Stimulated activated effector memory CD8-positive, alpha-beta T cell treated with anti-CD3 and anti-CD28 coated beads, Interleukin-12 subunit alpha, Interleukin-12 subunit beta, amount 100 ng/mL, for 72 hours (primary cell): ENCODE measurements around the gene TMEFF2.
A peak's percentile ranks its signal among the peaks of the same experiment; 100 is the strongest.

Experiments
- ATAC-seq: fragments of 150-1000 bp; cut with Tn5 transposase; 2 replicates; pipeline ENCODE4 v1.10.0; 2021
- DNase-seq, 2 donors: peaks; one replicate each; pipeline ENCODE4 v3.0.0; 2021 to 2022; ENCODE audit warnings: low spot score in 2 of 2
- H3K27ac Mint-ChIP-seq: one replicate; pipeline ENCODE4 v1.8.0; 2022; ENCODE audit warnings: mild to moderate bottlenecking, mixed read lengths
- H3K36me3 Mint-ChIP-seq: one replicate; pipeline ENCODE4 v1.8.0; 2022; ENCODE audit warnings: mild to moderate bottlenecking, mixed read lengths
- H3K4me1 Mint-ChIP-seq: one replicate; pipeline ENCODE4 v1.8.0; 2022; ENCODE audit warnings: mixed read lengths
- H3K4me3 Mint-ChIP-seq: one replicate; pipeline ENCODE4 v1.8.0; 2022; ENCODE audit warnings: mild to moderate bottlenecking, mixed read lengths
- H3K9me3 Mint-ChIP-seq: one replicate; pipeline ENCODE4 v1.8.0; 2022; ENCODE audit warnings: mixed read lengths

The TMEFF2 gene

GRCh38 chr2:192042126-192042525 lies 152.6 kb downstream of the TMEFF2 start:
- DNase-seq = no peak
- ATAC-seq = no peak
- Mint-ChIP-seq H3K36me3 (no peaks in the 10 kb centered on the region), H3K4me3 (no peak overlapping the region), H3K27ac (no peak overlapping the region), H3K9me3 (no peaks in the 10 kb centered on the region), H3K4me1 (no peaks in the 10 kb centered on the region)

GRCh38 chr2:192038110-192038509 lies 156.6 kb downstream of the TMEFF2 start:
- Mint-ChIP-seq H3K4me1 (no peaks in the 10 kb centered on the region), H3K9me3 (no peaks in the 10 kb centered on the region), H3K27ac (no peak overlapping the region), H3K4me3 (no peak overlapping the region), H3K36me3 (no peaks in the 10 kb centered on the region)
- no peak for DNase-seq
- ATAC-seq = no peak

- Mint-ChIP-seq H3K4me3 (no peak overlapping the region), H3K27ac (no peak overlapping the region), H3K36me3 (no peaks in the 10 kb centered on the region), H3K9me3 (no peaks in the 10 kb centered on the region), H3K4me1 (no peaks in the 10 kb centered on the region)
- DNase-seq (no peak), ATAC-seq (no peak)
Observed at GRCh38 chr2:192035731-192036442, 158.8 kb downstream of the TMEFF2 start.

GRCh38 chr2:192030856-192031255 lies 163.9 kb downstream of the TMEFF2 start:
- Mint-ChIP-seq H3K36me3 (no peaks in the 10 kb centered on the region), H3K4me3 (no peak overlapping the region), H3K4me1 (no peaks in the 10 kb centered on the region), H3K9me3 (no peaks in the 10 kb centered on the region), H3K27ac (no peak overlapping the region)
- no peak for ATAC-seq
- no peak for DNase-seq

- ATAC-seq = peak; percentile 32
- no peak overlapping the region for H3K4me3 Mint-ChIP-seq
- no peak overlapping the region for H3K27ac Mint-ChIP-seq
- no peaks in the 10 kb centered on the region for H3K4me1 Mint-ChIP-seq
- H3K36me3 Mint-ChIP-seq = no peaks in the 10 kb centered on the region
- H3K9me3 Mint-ChIP-seq = no peaks in the 10 kb centered on the region
- no peak for DNase-seq
Observed at GRCh38 chr2:192030289-192030688, 164.4 kb downstream of the TMEFF2 start.

GRCh38 chr2:192029089-192029488 lies 165.6 kb downstream of the TMEFF2 start:
- H3K27ac Mint-ChIP-seq = no peak overlapping the region
- DNase-seq = no peak

GRCh38 chr2:192026825-192027120 lies 168.0 kb downstream of the TMEFF2 start:
- no peak overlapping the region for H3K27ac Mint-ChIP-seq
- H3K4me3 Mint-ChIP-seq = no peak overlapping the region
- ATAC-seq = no peak
- no peak for DNase-seq
- no peaks in the 10 kb centered on the region for H3K9me3 Mint-ChIP-seq
- H3K36me3 Mint-ChIP-seq = no peaks in the 10 kb centered on the region
- no peaks in the 10 kb centered on the region for H3K4me1 Mint-ChIP-seq

More at GRCh38 chr2:192029089-192029488, 165.6 kb downstream of the TMEFF2 start:
- Mint-ChIP-seq H3K9me3 (no peaks in the 10 kb centered on the region), H3K36me3 (no peaks in the 10 kb centered on the region), H3K4me3 (no peak overlapping the region), H3K4me1 (no peaks in the 10 kb centered on the region)
- no peak for ATAC-seq

- no peak for DNase-seq
- no peaks in the 10 kb centered on the region for H3K9me3 Mint-ChIP-seq
- H3K4me1 Mint-ChIP-seq = no peaks in the 10 kb centered on the region
- no peaks in the 10 kb centered on the region for H3K36me3 Mint-ChIP-seq
- ATAC-seq = no peak
- no peak overlapping the region for H3K27ac Mint-ChIP-seq
- no peak overlapping the region for H3K4me3 Mint-ChIP-seq
Observed at GRCh38 chr2:192026059-192026824, 168.5 kb downstream of the TMEFF2 start.

- H3K4me3 Mint-ChIP-seq = no peak overlapping the region
- ATAC-seq = no peak
Observed at GRCh38 chr2:192025637-192026036, 169.1 kb downstream of the TMEFF2 start.

GRCh38 chr2:192023006-192023405 lies 171.7 kb downstream of the TMEFF2 start:
- DNase-seq (no peak), ATAC-seq (no peak)
- Mint-ChIP-seq H3K9me3 (no peaks in the 10 kb centered on the region), H3K4me3 (no peak overlapping the region), H3K36me3 (no peaks in the 10 kb centered on the region), H3K27ac (no peak overlapping the region), H3K4me1 (no peaks in the 10 kb centered on the region)

More at GRCh38 chr2:192025637-192026036, 169.1 kb downstream of the TMEFF2 start:
- Mint-ChIP-seq H3K36me3 (no peaks in the 10 kb centered on the region), H3K27ac (no peak overlapping the region), H3K4me1 (no peaks in the 10 kb centered on the region), H3K9me3 (no peaks in the 10 kb centered on the region)
- no peak for DNase-seq

GRCh38 chr2:192017844-192018243 lies 176.9 kb downstream of the TMEFF2 start:
- ATAC-seq (no peak), DNase-seq (no peak)

GRCh38 chr2:192016265-192016664 lies 178.5 kb downstream of the TMEFF2 start:
- Mint-ChIP-seq H3K9me3 (no peaks in the 10 kb centered on the region), H3K4me3 (no peak overlapping the region), H3K4me1 (no peaks in the 10 kb centered on the region), H3K36me3 (no peaks in the 10 kb centered on the region), H3K27ac (no peak overlapping the region)
- DNase-seq (no peak), ATAC-seq (no peak)

More at GRCh38 chr2:192017844-192018243, 176.9 kb downstream of the TMEFF2 start:
- H3K9me3 Mint-ChIP-seq = no peaks in the 10 kb centered on the region
- H3K4me3 Mint-ChIP-seq = no peak overlapping the region
- H3K27ac Mint-ChIP-seq = no peak overlapping the region
- H3K4me1 Mint-ChIP-seq = no peaks in the 10 kb centered on the region
- no peaks in the 10 kb centered on the region for H3K36me3 Mint-ChIP-seq

- DNase-seq (no peak), ATAC-seq (no peak)
- Mint-ChIP-seq H3K4me1 (no peaks in the 10 kb centered on the region), H3K27ac (no peak overlapping the region), H3K9me3 (no peaks in the 10 kb centered on the region), H3K4me3 (no peak overlapping the region), H3K36me3 (no peaks in the 10 kb centered on the region)
Observed at GRCh38 chr2:192013211-192013610, 181.5 kb downstream of the TMEFF2 start.

- H3K9me3 Mint-ChIP-seq = no peaks in the 10 kb centered on the region
- H3K4me1 Mint-ChIP-seq = no peaks in the 10 kb centered on the region
- DNase-seq (no peak), ATAC-seq (no peak)
- no peak overlapping the region for H3K4me3 Mint-ChIP-seq
- no peak overlapping the region for H3K27ac Mint-ChIP-seq
- no peaks in the 10 kb centered on the region for H3K36me3 Mint-ChIP-seq
Observed at GRCh38 chr2:192011196-192011595, 183.5 kb downstream of the TMEFF2 start.

GRCh38 chr2:192010073-192010472 lies 184.7 kb downstream of the TMEFF2 start:
- H3K9me3 Mint-ChIP-seq = no peaks in the 10 kb centered on the region
- no peak overlapping the region for H3K27ac Mint-ChIP-seq
- no peak for DNase-seq
- ATAC-seq = no peak
- H3K4me1 Mint-ChIP-seq = no peaks in the 10 kb centered on the region
- no peak overlapping the region for H3K4me3 Mint-ChIP-seq
- H3K36me3 Mint-ChIP-seq = no peaks in the 10 kb centered on the region

GRCh38 chr2:192007581-192008228 lies 187.0 kb downstream of the TMEFF2 start:
- Mint-ChIP-seq H3K27ac (no peak overlapping the region), H3K4me3 (no peak overlapping the region), H3K9me3 (no peaks in the 10 kb centered on the region), H3K4me1 (no peaks in the 10 kb centered on the region), H3K36me3 (no peaks in the 10 kb centered on the region)
- ATAC-seq = peak; percentile 31
- no peak for DNase-seq
